Measurements from ENCODE around the gene CCNK. TPM values are rescaled to one million over a fixed set of nuclear protein-coding genes. Genes with fewer than 3 reads are reported as not detected.
A peak's percentile ranks its signal among the peaks of the same experiment; 100 is the strongest.

Gene CCNK
- total and polyA plus RNA-seq, 12 donors, result 10.9 to 41.0 (median 30.3) TPM

DNA sequence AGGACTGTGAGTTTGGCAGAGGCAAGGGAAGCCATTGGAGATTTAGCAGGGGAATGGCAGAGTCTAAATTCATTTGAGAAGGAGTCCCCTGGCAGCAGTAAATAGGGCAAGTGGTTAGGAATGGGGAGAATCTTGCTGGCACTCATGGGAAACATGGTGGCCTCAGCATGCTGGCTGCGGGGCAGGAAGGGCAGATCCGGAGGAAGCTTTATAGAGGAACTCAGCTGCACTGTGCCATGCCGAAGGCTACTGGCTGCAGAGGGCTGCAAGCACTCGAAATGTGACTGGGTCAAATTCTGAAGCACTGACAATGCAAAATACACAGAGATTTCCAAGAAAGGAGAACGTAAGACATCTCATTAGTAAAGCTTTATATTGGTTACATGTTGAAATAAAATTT, 23.9 kb downstream of the CCNK start:
- peaks cover 9 to 100% (median 87%) of the 10 kb centered on the region in 9 donors for H3K36me3 ChIP-seq
- DNase-seq (no peak), ATAC-seq (no peak)
- H3K4me3 ChIP-seq, result no peak overlapping the region
- TF ChIP-seq, protein P1, sequence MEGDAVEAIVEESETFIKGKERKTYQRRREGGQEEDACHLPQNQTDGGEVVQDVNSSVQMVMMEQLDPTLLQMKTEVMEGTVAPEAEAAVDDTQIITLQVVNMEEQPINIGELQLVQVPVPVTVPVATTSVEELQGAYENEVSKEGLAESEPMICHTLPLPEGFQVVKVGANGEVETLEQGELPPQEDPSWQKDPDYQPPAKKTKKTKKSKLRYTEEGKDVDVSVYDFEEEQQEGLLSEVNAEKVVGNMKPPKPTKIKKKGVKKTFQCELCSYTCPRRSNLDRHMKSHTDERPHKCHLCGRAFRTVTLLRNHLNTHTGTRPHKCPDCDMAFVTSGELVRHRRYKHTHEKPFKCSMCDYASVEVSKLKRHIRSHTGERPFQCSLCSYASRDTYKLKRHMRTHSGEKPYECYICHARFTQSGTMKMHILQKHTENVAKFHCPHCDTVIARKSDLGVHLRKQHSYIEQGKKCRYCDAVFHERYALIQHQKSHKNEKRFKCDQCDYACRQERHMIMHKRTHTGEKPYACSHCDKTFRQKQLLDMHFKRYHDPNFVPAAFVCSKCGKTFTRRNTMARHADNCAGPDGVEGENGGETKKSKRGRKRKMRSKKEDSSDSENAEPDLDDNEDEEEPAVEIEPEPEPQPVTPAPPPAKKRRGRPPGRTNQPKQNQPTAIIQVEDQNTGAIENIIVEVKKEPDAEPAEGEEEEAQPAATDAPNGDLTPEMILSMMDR (IDR thresholded peaks at IDR 0.05), result no peak
- no peaks in the 10 kb centered on the region for H3K27me3 ChIP-seq
- H3K4me1 ChIP-seq, result no peaks in the 10 kb centered on the region
- H3K27ac ChIP-seq, result no peak overlapping the region
- H3K9me3 ChIP-seq, result no peaks in the 10 kb centered on the region
- 81 to 88% methylated on average over 5 of the region's 5 CpGs for WGBS, 2 donors
- intact Hi-C loops (cut with DNase I), result no loop called here

DNA sequence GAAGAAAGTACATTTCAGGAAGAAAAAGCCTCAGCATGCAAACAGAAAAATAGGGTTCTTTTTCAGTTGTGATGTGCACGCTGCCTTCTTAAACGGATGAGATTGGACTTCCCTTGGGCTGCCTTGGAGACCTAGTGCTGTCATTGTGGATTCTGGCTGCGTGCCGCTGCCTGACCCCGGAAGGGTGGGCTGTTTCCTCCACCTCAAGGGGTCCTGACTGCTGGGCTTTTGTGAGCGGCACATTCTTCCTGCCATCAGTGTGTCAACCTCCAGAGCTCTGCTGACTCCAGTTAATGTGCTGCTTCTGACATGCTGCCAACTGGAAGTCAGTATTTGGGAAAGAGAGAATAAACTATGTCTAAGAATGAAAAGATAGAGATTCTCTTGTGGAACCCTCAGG, 25.1 kb downstream of the CCNK start:
- Histone ChIP-seq H3K4me3 (no peak overlapping the region), H3K27me3 (no peaks in the 10 kb centered on the region), H3K4me1 (peaks cover 0 to 8% (median 3%) of the 10 kb centered on the region in 9 donors), H3K9me3 (no peaks in the 10 kb centered on the region), H3K27ac (no peak overlapping the region), H3K36me3 (peaks cover 7 to 98% (median 80%) of the 10 kb centered on the region in 9 donors)
- TF ChIP-seq, protein P1 (IDR thresholded peaks at IDR 0.05), result no peak
- WGBS, 2 donors, result 70 to 74% methylated on average over 6 of the region's 6 CpGs
- ATAC-seq (peak in 1 of 8 donors; percentile 22), DNase-seq (no peak)
- intact Hi-C loops (cut with DNase I), result no loop called here

DNA sequence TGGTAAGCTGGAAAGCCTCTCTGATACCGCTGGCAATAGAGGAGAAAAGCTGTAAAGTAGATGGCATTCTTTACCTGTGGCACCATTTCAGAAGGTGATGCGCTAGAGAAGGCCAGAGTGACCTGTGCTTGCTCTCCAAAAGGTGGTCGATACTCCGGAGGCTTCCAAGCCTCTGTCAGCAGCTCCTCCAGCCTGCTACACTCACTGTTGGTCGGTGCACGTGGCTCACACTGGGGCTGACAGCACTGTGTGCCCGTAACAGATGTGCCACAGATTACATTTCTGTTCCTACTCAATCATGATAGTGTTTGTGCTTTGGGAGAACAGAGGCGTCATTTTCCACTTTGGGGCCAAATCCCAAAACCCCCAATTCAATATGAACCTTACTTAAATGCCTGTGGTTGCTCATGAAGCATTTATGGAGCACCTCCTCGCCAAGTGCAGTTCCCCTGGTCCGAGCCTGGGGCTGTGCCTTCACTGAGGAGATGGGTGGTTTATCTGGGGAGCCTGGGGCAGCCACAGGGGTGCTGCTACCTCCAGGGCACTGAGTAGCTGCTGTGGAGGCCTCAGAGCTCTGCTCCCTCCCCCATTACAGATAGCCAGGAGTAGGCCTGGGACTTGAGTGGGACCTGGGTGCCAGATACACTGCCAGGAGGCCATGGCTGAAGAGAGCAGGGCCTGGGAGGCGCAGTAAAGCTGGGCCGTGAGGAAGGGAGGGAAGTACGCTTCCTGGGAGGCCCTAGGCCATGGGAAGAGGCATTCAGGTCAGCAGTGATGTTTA, 26.8 kb downstream of the CCNK start:
- H3K4me1 ChIP-seq, result peaks cover 0 to 17% (median 3%) of the 10 kb centered on the region in 9 donors
- H3K36me3 ChIP-seq, result peaks cover 2 to 98% (median 62%) of the 10 kb centered on the region in 9 donors
- H3K9me3 ChIP-seq, result no peaks in the 10 kb centered on the region
- TF ChIP-seq, protein P1 (IDR thresholded peaks at IDR 0.05), result no peak
- H3K4me3 ChIP-seq, result no peak overlapping the region
- intact Hi-C loops (cut with DNase I), result no loop called here
- 83 to 85% methylated on average over 13 of the region's 13 CpGs for WGBS, 2 donors
- no peak for DNase-seq
- H3K27me3 ChIP-seq, result no peaks in the 10 kb centered on the region
- ATAC-seq, result peak in 1 of 8 donors; percentile 6
- H3K27ac ChIP-seq, result no peak overlapping the region

GRCh38 chr14:99508896-99509629, 27.9 kb downstream of the CCNK start:
- TF ChIP-seq, protein P1 (IDR thresholded peaks at IDR 0.05), result no peak
- 74 to 81% methylated on average over 23 of the region's 23 CpGs for WGBS, 2 donors
- no peaks in the 10 kb centered on the region for H3K9me3 ChIP-seq
- no peak for DNase-seq
- intact Hi-C loops (cut with DNase I), result no loop called here
- no peak overlapping the region for H3K27ac ChIP-seq
- H3K4me3 ChIP-seq, result no peak overlapping the region
- H3K4me1 ChIP-seq, result peaks cover 0 to 17% (median 3%) of the 10 kb centered on the region in 9 donors
- H3K27me3 ChIP-seq, result no peaks in the 10 kb centered on the region
- H3K36me3 ChIP-seq, result peaks cover 0 to 96% (median 52%) of the 10 kb centered on the region in 9 donors
- ATAC-seq, result peak in 2 of 8 donors; percentile 12 to 18
